Measurements from ENCODE around the gene IRX6. TPM values are rescaled to one million over a fixed set of nuclear protein-coding genes. Genes with fewer than 3 reads are reported as not detected.

Gene IRX6
- total RNA-seq, 1 donor from 2014 or later: 0.49 TPM

GRCh38 chr16:55376567-55377167 lies 52.7 kb downstream of the IRX6 start:
- no peaks in the 10 kb centered on the region for H3K36me3 ChIP-seq
- TF ChIP-seq CTCF (IDR thresholded peaks at IDR 0.05) (no peak), POLR2AphosphoS5 (IDR thresholded peaks at IDR 0.05; ENCODE audit: insufficient read depth in 1 of 2, low read depth in 1 of 2) (no peak), POLR2A (IDR thresholded peaks at IDR 0.05) (no peak)
- no peaks in the 10 kb centered on the region for H3K4me1 ChIP-seq
- intact Hi-C loops (cut with DNase I): loop anchor here (5.0 kb wide), 1 partner anchor 264 kb away; no protein-coding TSS in a partner anchor
- H3K27ac ChIP-seq: no peak overlapping the region
- H3K4me3 ChIP-seq: no peak overlapping the region
- no peaks in the 10 kb centered on the region for H3K27me3 ChIP-seq
- no peaks in the 10 kb centered on the region for H3K9me3 ChIP-seq
- DNase-seq (ENCODE audit: extremely low spot score in 2 of 2): no peak

GRCh38 chr16:55377840-55378239 lies 53.8 kb downstream of the IRX6 start:
- Histone ChIP-seq H3K4me3 (no peak overlapping the region), H3K27me3 (no peaks in the 10 kb centered on the region), H3K27ac (no peak overlapping the region), H3K4me1 (no peaks in the 10 kb centered on the region), H3K36me3 (no peaks in the 10 kb centered on the region), H3K9me3 (no peaks in the 10 kb centered on the region)
- intact Hi-C loops (cut with DNase I): loop anchor here (5.0 kb wide), 1 partner anchor 266 kb away; no protein-coding TSS in a partner anchor
- no peak for TF ChIP-seq POLR2A (IDR thresholded peaks at IDR 0.05)
- TF ChIP-seq POLR2AphosphoS5 (IDR thresholded peaks at IDR 0.05; ENCODE audit: insufficient read depth in 1 of 2, low read depth in 1 of 2): no peak
- no peak for TF ChIP-seq CTCF (IDR thresholded peaks at IDR 0.05)
- no peak for DNase-seq (ENCODE audit: extremely low spot score in 2 of 2)

- intact Hi-C loops (cut with DNase I): loop anchor here (5.0 kb wide), 1 partner anchor 266 kb away; no protein-coding TSS in a partner anchor
- no peaks in the 10 kb centered on the region for H3K36me3 ChIP-seq
- TF ChIP-seq POLR2AphosphoS5 (IDR thresholded peaks at IDR 0.05; ENCODE audit: insufficient read depth in 1 of 2, low read depth in 1 of 2) (no peak), POLR2A (IDR thresholded peaks at IDR 0.05) (no peak), CTCF (IDR thresholded peaks at IDR 0.05) (no peak)
- no peaks in the 10 kb centered on the region for H3K4me1 ChIP-seq
- H3K27me3 ChIP-seq: no peaks in the 10 kb centered on the region
- H3K9me3 ChIP-seq: no peaks in the 10 kb centered on the region
- H3K27ac ChIP-seq: no peak overlapping the region
- no peak for DNase-seq (ENCODE audit: extremely low spot score in 2 of 2)
- no peak overlapping the region for H3K4me3 ChIP-seq
Measured at GRCh38 chr16:55378616-55379015, 54.6 kb downstream of the IRX6 start.

- Histone ChIP-seq H3K27ac (no peak overlapping the region), H3K9me3 (no peaks in the 10 kb centered on the region), H3K27me3 (no peaks in the 10 kb centered on the region), H3K4me1 (no peaks in the 10 kb centered on the region), H3K36me3 (no peaks in the 10 kb centered on the region), H3K4me3 (no peak overlapping the region)
- no peak for TF ChIP-seq CTCF (IDR thresholded peaks at IDR 0.05)
- TF ChIP-seq POLR2AphosphoS5 (IDR thresholded peaks at IDR 0.05; ENCODE audit: insufficient read depth in 1 of 2, low read depth in 1 of 2): no peak
- intact Hi-C loops (cut with DNase I): loop anchor here (5.0 kb wide), 1 partner anchor 267 kb away; no protein-coding TSS in a partner anchor
- DNase-seq (ENCODE audit: extremely low spot score in 2 of 2): no peak
Measured at GRCh38 chr16:55379371-55379770, 55.4 kb downstream of the IRX6 start.

GRCh38 chr16:55379876-55380390 lies 55.9 kb downstream of the IRX6 start:
- Histone ChIP-seq H3K4me1 (no peaks in the 10 kb centered on the region), H3K4me3 (no peak overlapping the region), H3K27me3 (no peaks in the 10 kb centered on the region), H3K27ac (no peak overlapping the region), H3K36me3 (no peaks in the 10 kb centered on the region), H3K9me3 (no peaks in the 10 kb centered on the region)
- DNase-seq (ENCODE audit: extremely low spot score in 2 of 2): no peak
- intact Hi-C loops (cut with DNase I): loop anchor here (5.0 kb wide), 1 partner anchor 268 kb away; no protein-coding TSS in a partner anchor
- TF ChIP-seq POLR2AphosphoS5 (IDR thresholded peaks at IDR 0.05; ENCODE audit: insufficient read depth in 1 of 2, low read depth in 1 of 2) (no peak), CTCF (IDR thresholded peaks at IDR 0.05) (no peak), POLR2A (IDR thresholded peaks at IDR 0.05) (no peak)

Data from vagina (tissue), 2 donors.